ENCODE data around the gene RHOA.

DNA sequence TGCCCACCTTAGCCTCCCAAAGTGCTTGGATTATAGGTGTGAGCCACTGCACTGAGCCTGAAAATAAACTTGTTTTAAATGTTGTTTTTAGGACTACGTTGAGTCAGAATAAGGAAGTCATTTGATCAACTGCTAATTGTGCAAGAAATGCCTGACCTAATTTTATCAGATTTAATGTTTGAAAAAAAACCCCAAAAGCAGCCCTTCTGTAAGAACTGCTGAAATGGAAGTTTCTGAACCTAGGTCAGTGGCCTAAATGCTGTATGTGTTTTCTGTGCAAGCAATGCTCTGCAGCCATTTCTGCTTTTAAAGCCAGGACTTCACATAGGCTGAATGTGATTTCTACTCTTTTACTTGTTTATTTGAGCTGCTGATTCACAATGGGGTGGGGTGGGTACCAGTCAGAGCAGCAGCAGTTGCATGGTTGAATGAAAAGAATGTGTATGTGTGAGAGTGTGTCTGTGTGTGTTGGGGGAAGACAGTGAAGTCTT, 60.2 kb downstream of the RHOA start:
- TF ChIP-seq, protein P1, sequence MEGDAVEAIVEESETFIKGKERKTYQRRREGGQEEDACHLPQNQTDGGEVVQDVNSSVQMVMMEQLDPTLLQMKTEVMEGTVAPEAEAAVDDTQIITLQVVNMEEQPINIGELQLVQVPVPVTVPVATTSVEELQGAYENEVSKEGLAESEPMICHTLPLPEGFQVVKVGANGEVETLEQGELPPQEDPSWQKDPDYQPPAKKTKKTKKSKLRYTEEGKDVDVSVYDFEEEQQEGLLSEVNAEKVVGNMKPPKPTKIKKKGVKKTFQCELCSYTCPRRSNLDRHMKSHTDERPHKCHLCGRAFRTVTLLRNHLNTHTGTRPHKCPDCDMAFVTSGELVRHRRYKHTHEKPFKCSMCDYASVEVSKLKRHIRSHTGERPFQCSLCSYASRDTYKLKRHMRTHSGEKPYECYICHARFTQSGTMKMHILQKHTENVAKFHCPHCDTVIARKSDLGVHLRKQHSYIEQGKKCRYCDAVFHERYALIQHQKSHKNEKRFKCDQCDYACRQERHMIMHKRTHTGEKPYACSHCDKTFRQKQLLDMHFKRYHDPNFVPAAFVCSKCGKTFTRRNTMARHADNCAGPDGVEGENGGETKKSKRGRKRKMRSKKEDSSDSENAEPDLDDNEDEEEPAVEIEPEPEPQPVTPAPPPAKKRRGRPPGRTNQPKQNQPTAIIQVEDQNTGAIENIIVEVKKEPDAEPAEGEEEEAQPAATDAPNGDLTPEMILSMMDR (IDR thresholded peaks at IDR 0.05), result no peak
- TF ChIP-seq POLR2A (IDR thresholded peaks at IDR 0.05), result no peak
- TF ChIP-seq POLR2AphosphoS5 (IDR thresholded peaks at IDR 0.05), result no peak
